NCI-H446 (cell line): ENCODE measurements around the gene TMEM271.

Experiments
- DNase-seq, 2 experiments: peaks; one replicate each; lab custom pipeline; 2025; lab: John Stamatoyannopoulos, UW

The TMEM271 gene

GRCh38 chr4:576245-576821 lies at the start of gene TMEM271:
Gene TMEM271, minus strand, starts transcription at chr4:576295. Its CDS starts 233 bp downstream, at chr4:576062.
- DNase-seq = no peak

GRCh38 chr4:625631-626161 lies 49.6 kb upstream of the TMEM271 start:
- no peak for DNase-seq

- no peak for DNase-seq
These were observed 48.9 kb upstream of the TMEM271 start, which contains the start of gene PDE6B for GRCh38 chr4:624705-625590. Gene PDE6B, plus strand, starts transcription at chr4:625573. Its CDS starts 54 bp downstream, at chr4:625627.

- DNase-seq = no peak
These were observed 47.9 kb upstream of the TMEM271 start for GRCh38 chr4:623914-624566.

GRCh38 chr4:622996-623913 lies 47.2 kb upstream of the TMEM271 start:
- no peak for DNase-seq

GRCh38 chr4:622071-622995 lies 46.2 kb upstream of the TMEM271 start:
- DNase-seq = no peak

- no peak for DNase-seq
These were observed 45.4 kb upstream of the TMEM271 start for GRCh38 chr4:621296-622070.

- no peak for DNase-seq
These were observed 44.8 kb upstream of the TMEM271 start for GRCh38 chr4:620851-621261.

- DNase-seq = no peak
These were observed 44.1 kb upstream of the TMEM271 start for GRCh38 chr4:620201-620600.

- DNase-seq = no peak
These were observed 41.8 kb upstream of the TMEM271 start for GRCh38 chr4:617644-618641.

- DNase-seq = no peak
These were observed 41.0 kb upstream of the TMEM271 start for GRCh38 chr4:616911-617643.

GRCh38 chr4:616091-616490 lies 40.0 kb upstream of the TMEM271 start:
- DNase-seq = no peak

GRCh38 chr4:613126-613525 lies 37.0 kb upstream of the TMEM271 start:
- DNase-seq = no peak

- no peak for DNase-seq
These were observed 36.6 kb upstream of the TMEM271 start for GRCh38 chr4:612749-613125.

GRCh38 chr4:612052-612748 lies 36.1 kb upstream of the TMEM271 start:
- no peak for DNase-seq

GRCh38 chr4:610411-611261 lies 34.5 kb upstream of the TMEM271 start:
- no peak for DNase-seq
